AG04450 (cell line): ENCODE data around the gene NPAS3. TPM values are rescaled to one million over a fixed set of nuclear protein-coding genes. Genes with fewer than 3 reads are reported as not detected.

Experiments
- CTCF ChIA-PET: fragments of 300-600, 350-600 bp; formaldehyde crosslinking; extraction: SDS; loops from one replicate; lab custom pipeline; 2022; ENCODE audit warnings: antibody characterized with exemption, inconsistent platforms; lab: Charles Lee
- POLR2A ChIA-PET: fragments of 350-600 bp; formaldehyde crosslinking; extraction: SDS; loops from one replicate; lab custom pipeline; 2021; ENCODE audit warnings: antibody characterized with exemption, inconsistent platforms; lab: Yijun Ruan, JAX
- DNase-seq: peaks from one replicate; pipeline ENCODE4 v3.0.0-alpha.2; 2011; ENCODE audit warnings: low read depth, low spot score
- H3K27ac ChIP-seq: one replicate; pipeline ENCODE4 v1.5.1; 2012; ENCODE audit warnings: low read depth, low read length, control low read depth
- H3K27me3 ChIP-seq: one replicate; pipeline ENCODE4 v1.6.0; 2012; ENCODE audit warnings: low read length; ENCODE audit not compliant: control insufficient read depth, insufficient read depth
- H3K4me3 ChIP-seq: 2 replicates; pipeline ENCODE4 v1.5.1; 2011; ENCODE audit warnings: mild to moderate bottlenecking, low read depth, low read length, control low read depth
- H3K9me3 ChIP-seq: 2 replicates; pipeline ENCODE4 v1.5.1; 2012; ENCODE audit warnings: low read length; ENCODE audit not compliant: control insufficient read depth, insufficient read depth
- CTCF ChIP-seq: IDR thresholded peaks from 2 replicates; pipeline ENCODE4 v1.5.1; 2011; ENCODE audit warnings: low read depth, low read length, control low read depth, inconsistent platforms
- polyA plus RNA-seq: library from polyadenylated mRNA; depleted of rRNA; stranded (reverse); fragments of >200 nt; gene quantifications from 2 replicates; pipeline ENCODE4 v1.2.3, GENCODE V29; 2011

Gene NPAS3
- polyA plus RNA-seq, 1 experiment: not detected

DNA sequence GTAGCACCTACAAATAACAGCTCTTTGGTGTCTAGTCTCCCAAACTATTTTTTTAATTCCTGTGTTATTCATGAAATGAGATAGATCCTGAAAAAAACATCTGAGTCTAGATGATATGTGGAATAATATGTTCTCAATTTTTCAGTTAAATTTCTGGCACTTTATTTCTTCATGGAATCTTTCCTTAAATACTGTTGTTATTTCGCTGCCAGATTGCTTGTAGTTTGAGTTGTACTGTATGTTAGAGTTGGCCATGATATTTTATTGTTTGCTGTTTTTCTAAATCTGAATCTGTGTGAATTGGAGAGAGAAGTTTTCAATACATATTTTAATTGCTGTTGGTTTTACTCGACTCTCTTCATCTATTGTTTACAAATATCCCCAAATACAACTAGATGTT lies 511.7 kb downstream of the NPAS3 start:
- Histone ChIP-seq H3K4me3 (no peak overlapping the region), H3K27me3 (no peaks in the 10 kb centered on the region), H3K27ac (no peak overlapping the region), H3K9me3 (no peaks in the 10 kb centered on the region)
- POLR2A ChIA-PET: no interaction called here
- no peak for TF ChIP-seq CTCF
- no peak for DNase-seq
- CTCF ChIA-PET: no interaction called here

DNA sequence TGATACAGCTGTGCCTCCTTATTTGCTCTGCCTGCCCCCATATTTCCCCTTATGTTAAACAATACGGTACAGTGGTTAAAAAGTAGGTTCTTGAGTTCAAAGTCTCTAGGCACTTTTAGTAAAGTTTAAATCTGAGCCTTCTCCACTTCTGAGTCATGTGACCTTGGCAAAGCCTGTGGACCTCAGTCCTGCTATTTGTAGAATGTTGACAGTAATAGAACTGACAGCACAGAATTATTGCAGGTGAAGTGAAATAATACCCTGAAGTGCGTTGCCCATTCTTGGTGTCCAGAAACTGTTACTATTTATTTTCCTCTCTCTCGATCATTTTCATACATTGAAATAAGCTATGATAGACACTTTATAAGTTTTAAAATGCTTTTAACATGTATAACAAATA lies 512.5 kb downstream of the NPAS3 start:
- no peak for TF ChIP-seq CTCF
- no peak for DNase-seq
- H3K27ac ChIP-seq: no peak overlapping the region
- ChIA-PET CTCF (no interaction called here), POLR2A (no interaction called here)
- H3K9me3 ChIP-seq: no peaks in the 10 kb centered on the region
- no peaks in the 10 kb centered on the region for H3K27me3 ChIP-seq
- H3K4me3 ChIP-seq: no peak overlapping the region

- DNase-seq: no peak
- no peak overlapping the region for H3K4me3 ChIP-seq
- no peak overlapping the region for H3K27ac ChIP-seq
- H3K27me3 ChIP-seq: no peaks in the 10 kb centered on the region
- ChIA-PET POLR2A (no interaction called here), CTCF (no interaction called here)
- no peaks in the 10 kb centered on the region for H3K9me3 ChIP-seq
- TF ChIP-seq CTCF: no peak
These were observed 514.3 kb downstream of the NPAS3 start for GRCh38 chr14:33452995-33453394.

GRCh38 chr14:33454022-33454595 lies 515.4 kb downstream of the NPAS3 start:
- CTCF ChIA-PET: no interaction called here
- H3K9me3 ChIP-seq: no peaks in the 10 kb centered on the region
- no peak for TF ChIP-seq CTCF
- no peak overlapping the region for H3K4me3 ChIP-seq
- H3K27me3 ChIP-seq: no peaks in the 10 kb centered on the region
- no peak overlapping the region for H3K27ac ChIP-seq
- DNase-seq: no peak
- POLR2A ChIA-PET: no interaction called here

DNA sequence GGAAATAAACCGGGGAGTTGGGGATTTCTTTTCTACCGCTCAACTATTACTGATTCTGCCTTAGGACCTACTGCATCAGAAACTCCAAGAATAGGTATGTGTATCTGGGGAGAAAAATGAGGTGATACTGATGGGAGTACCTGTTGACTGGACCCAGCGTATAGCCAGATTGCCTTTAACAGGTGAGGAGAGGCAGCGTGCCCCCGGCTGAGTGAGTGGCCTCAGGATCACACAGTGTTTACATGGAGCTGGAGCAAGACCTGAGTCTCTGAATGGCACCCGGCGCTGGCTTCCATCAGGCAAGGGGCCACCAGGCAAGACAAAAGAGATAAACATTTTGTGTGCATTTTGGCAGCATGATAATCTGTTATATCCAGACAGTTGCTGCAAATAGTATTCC lies 516.0 kb downstream of the NPAS3 start:
- Histone ChIP-seq H3K27me3 (no peaks in the 10 kb centered on the region), H3K27ac (no peak overlapping the region), H3K4me3 (no peak overlapping the region), H3K9me3 (no peaks in the 10 kb centered on the region)
- ChIA-PET CTCF (no interaction called here), POLR2A (no interaction called here)
- no peak for TF ChIP-seq CTCF
- no peak for DNase-seq
